K562 (cell line): ENCODE measurements around the gene USP17L28. TPM values are rescaled to one million over a fixed set of nuclear protein-coding genes. Genes with fewer than 3 reads are reported as not detected.
"Not testable (repeated sequence)": the region's sequence is repeated elsewhere in the genome, so short reads cannot be mapped to it uniquely, and the experiment has no call there.

Experiments used
- ATAC-seq: fragments of 200-7000 bp; cut with Tn5 transposase; 3 replicates; pipeline ENCODE4 v1.9.1; 2020; ENCODE audit warnings: moderate library complexity
- BruUV-seq: library from RNA; stranded (reverse); fragments of 400-500 nt; replicated peaks from 2 replicates; lab custom pipeline; 2021; lab: Mats Ljungman, UMichigan
- CTCF ChIA-PET: fragments of 300-600 bp; formaldehyde crosslinking; extraction: SDS; loops from one replicate; lab custom pipeline; 2021; ENCODE audit warnings: low intra/inter-chr PET ratio; lab: Yijun Ruan, JAX
- POLR2A ChIA-PET: fragments of 300-600, 350-650 bp; sonication (Branson Sonifier 250); formaldehyde crosslinking; extraction: SDS; loops from one replicate; lab custom pipeline; 2021; ENCODE audit warnings: antibody characterized with exemption, inconsistent platforms; lab: Yijun Ruan, JAX
- DNase-seq, 4 experiments: peaks; one replicate each; pipeline versions ENCODE4 v3.0.0 to v3.0.0-alpha.2; 2011 to 2018; ENCODE audit warnings: low spot score in 3 of 4, mixed read lengths in 3 of 4; ENCODE audit errors: extremely low read depth in 1 of 4
- FAIRE-seq: peaks from 2 replicates; lab custom pipeline; 2011; peaks lifted over from hg19 to GRCh38; lab: Jason Lieb, UNC
- H2AFZ ChIP-seq: 2 replicates; pipeline ENCODE4 v1.6.0; 2011; ENCODE audit warnings: low read depth, low read length, control low read depth, inconsistent platforms
- H3K27ac ChIP-seq: fragments of 200-600 bp; 3 replicates; pipeline ENCODE4 v1.8.0; 2011; ENCODE audit warnings: low read depth, mild to moderate bottlenecking, control low read depth, inconsistent platforms, low read length, moderate library complexity, mixed read lengths; ENCODE audit errors: extremely low read depth
- H3K27me3 ChIP-seq, 2 experiments: fragments of 300-600 bp in 1 of 2; 2 replicates in 1 of 2; 3 replicates in 1 of 2; pipeline versions ENCODE4 v1.6.0 to v1.8.0; 2011; ENCODE audit warnings: inconsistent platforms in 2 of 2, low read length in 2 of 2, mild to moderate bottlenecking in 1 of 2, mixed read lengths in 1 of 2, moderate library complexity in 1 of 2; ENCODE audit not compliant: control insufficient read depth in 2 of 2, insufficient read depth in 2 of 2
- H3K36me3 ChIP-seq: fragments of 300-600 bp; 3 replicates; pipeline ENCODE4 v1.8.0; 2011; ENCODE audit warnings: mild to moderate bottlenecking, low read length, inconsistent platforms; ENCODE audit not compliant: control insufficient read depth, insufficient read depth
- H3K4me1 ChIP-seq, 2 experiments: fragments of 200-600 bp in 1 of 2; replicated peaks in 1 of 2; 2 replicates in 1 of 2; 3 replicates in 1 of 2; pipeline versions ENCODE4 v1.5.1 to v1.8.0; 2011; ENCODE audit warnings: inconsistent platforms in 2 of 2, low read length in 2 of 2, mild to moderate bottlenecking in 1 of 2, mixed read lengths in 1 of 2, moderate library complexity in 1 of 2; ENCODE audit not compliant: control insufficient read depth in 2 of 2, insufficient read depth in 2 of 2
- H3K4me2 ChIP-seq: 2 replicates; pipeline ENCODE4 v1.6.1; 2011; ENCODE audit warnings: low read length, control low read depth, inconsistent platforms, mixed read lengths; ENCODE audit not compliant: insufficient read depth
- H3K4me3 ChIP-seq: fragments of 200-600 bp; sonication (generic), shearing (Covaris generic); 2 replicates; pipeline ENCODE4 v1.5.1; 2016; ENCODE audit warnings: control low read depth, inconsistent platforms
- H3K79me2 ChIP-seq: fragments of 200-600 bp; 3 replicates; pipeline ENCODE4 v1.8.0; 2011; ENCODE audit warnings: low read length, inconsistent platforms; ENCODE audit not compliant: control insufficient read depth, insufficient read depth
- H3K9ac ChIP-seq, 2 experiments: 2 replicates each; pipeline versions ENCODE4 v1.6.0 to v1.6.1; 2011; ENCODE audit warnings: low read depth in 2 of 2, low read length in 2 of 2, control low read depth in 1 of 2, inconsistent platforms in 1 of 2, mild to moderate bottlenecking in 1 of 2, mixed read lengths in 1 of 2; ENCODE audit not compliant: insufficient read depth in 1 of 2
- H3K9me1 ChIP-seq: one replicate; pipeline ENCODE4 v1.6.0; 2011; ENCODE audit warnings: inconsistent platforms, mild to moderate bottlenecking, low read length, moderate library complexity; ENCODE audit not compliant: control insufficient read depth, insufficient read depth
- H3K9me3 ChIP-seq: replicated peaks from 2 replicates; pipeline ENCODE4 v1.5.1; 2011; ENCODE audit warnings: low read depth, low read length, inconsistent platforms; ENCODE audit not compliant: control insufficient read depth, insufficient read depth
- H4K20me1 ChIP-seq: replicated peaks from 2 replicates; pipeline ENCODE4 v1.6.1; 2011; ENCODE audit warnings: low read length, inconsistent platforms, mixed read lengths; ENCODE audit not compliant: control insufficient read depth, insufficient read depth
- WGBS: fragments of 100-300 bp; shearing (Covaris generic); methylation state at CpG from one replicate; pipeline ENCODE4 v1.1.6; 2016; ENCODE audit warnings: low coverage, mixed read lengths; ENCODE audit not compliant: insufficient coverage; ENCODE audit errors: missing lambda C conversion rate; 5-methylcytosine and 5-hydroxymethylcytosine counted together
- in situ Hi-C: fragments of 300-500 bp; cut with MboI; formaldehyde crosslinking; loops from 4 replicates; pipeline ENCODE4 v1.15.0; 2018; ENCODE audit warnings: inconsistent platforms, mixed read lengths
- intact Hi-C: fragments of 100-400 bp; cut with micrococcal nuclease; formaldehyde crosslinking; loops from 2 replicates; pipeline ENCODE4 v1.14.2; 2022
- polyA plus RNA-seq, 8 experiments: library from polyadenylated mRNA; depleted of rRNA in 4 of 8; stranded (reverse) in 5 of 8; unstranded in 3 of 8; fragments of >200 nt; fragmentation: Nextera tagmentation in 2 of 8; fragmentation: Illumina TruSeq in 1 of 8; extraction: Ambion mirVana in 2 of 8; extraction: Trizol in 1 of 8; gene quantifications; 2 replicates each; pipeline versions ENCODE4 v1.2.1 to v1.2.3, GENCODE V29; 2011 to 2014; ENCODE audit warnings: inconsistent platforms in 1 of 8, missing spikeins in 1 of 8
- total RNA-seq, 7 experiments: library from RNA; depleted of rRNA in 6 of 7; stranded (reverse); fragments of >200 nt in 6 of 7; fragmentation: Illumina TruSeq in 2 of 7; extraction: Trizol in 2 of 7; gene quantifications; 2 replicates each; pipeline versions ENCODE4 v1.2.1 to v1.2.3, GENCODE V29; 2011 to 2021; ENCODE audit warnings: low replicate concordance in 1 of 7

USP17L28 gene
- total and polyA plus RNA-seq, 9 of the 15 experiments (the other 6 are each of a cell fraction or from before 2014, with no cell fraction given): not detected

DNA sequence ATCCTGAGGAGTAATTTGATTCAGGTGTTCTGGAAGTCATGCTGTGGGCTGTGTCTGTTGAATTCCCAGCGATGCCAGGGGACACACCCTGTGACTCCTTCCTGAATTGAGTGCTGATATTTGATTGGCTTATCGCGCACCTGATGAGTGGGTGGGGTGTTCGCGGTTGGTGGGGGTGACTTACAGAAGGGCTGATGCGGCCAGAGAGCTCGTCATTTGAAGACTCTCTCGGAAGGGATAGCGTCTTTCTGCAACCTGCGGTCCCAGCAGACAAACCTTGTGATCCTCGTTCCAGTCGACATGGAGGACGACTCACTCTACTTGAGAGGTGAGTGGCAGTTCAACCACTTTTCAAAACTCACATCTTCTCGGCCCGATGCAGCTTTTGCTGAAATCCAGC, 19.1 kb upstream of the USP17L28 start, which contains the start of gene USP17L25:
USP17L25 (plus strand) TSS at position 301 of the 400 bp plus-strand sequence; CDS start at position 301, 0 bp downstream.
- H2AFZ ChIP-seq, H3K4me1 ChIP-seq, H3K79me2 ChIP-seq, H3K27ac ChIP-seq, POLR2A ChIA-PET, H3K4me3 ChIP-seq, H3K9ac ChIP-seq, H4K20me1 ChIP-seq, H3K9me3 ChIP-seq, ATAC-seq, BruUV-seq, H3K36me3 ChIP-seq, CTCF ChIA-PET, H3K4me2 ChIP-seq, FAIRE-seq, intact Hi-C loops, H3K9me1 ChIP-seq, DNase-seq, H3K27me3 ChIP-seq: not testable (repeated sequence)
- in situ Hi-C loops: loop anchor here (10.0 to 25.0 kb wide), 3 partner anchors 55 to 342 kb away; no protein-coding TSS in a partner anchor
- no CpG with 5 or more reads among the region's 15 CpGs for WGBS

GRCh38 chr4:9334358-9334757, 14.3 kb upstream of the USP17L28 start, which contains the start of gene USP17L26:
Gene USP17L26, plus strand, starts transcription at chr4:9334658. Its CDS starts 0 bp downstream, at chr4:9334658.
- in situ Hi-C loops: loop anchor here (10.0 to 25.0 kb wide), 2 partner anchors 200 to 347 kb away; no protein-coding TSS in a partner anchor
- BruUV-seq, H3K4me2 ChIP-seq, POLR2A ChIA-PET, H3K4me1 ChIP-seq, H4K20me1 ChIP-seq, CTCF ChIA-PET, H3K36me3 ChIP-seq, H3K27ac ChIP-seq, H3K9ac ChIP-seq, H3K9me3 ChIP-seq, H3K4me3 ChIP-seq, H2AFZ ChIP-seq, H3K27me3 ChIP-seq, H3K9me1 ChIP-seq, DNase-seq, ATAC-seq, H3K79me2 ChIP-seq, intact Hi-C loops, FAIRE-seq: not testable (repeated sequence)
- no CpG with 5 or more reads among the region's 15 CpGs for WGBS

GRCh38 chr4:9339103-9339502, 9.6 kb upstream of the USP17L28 start, which contains the start of gene USP17L5:
Gene USP17L5, plus strand, starts transcription at chr4:9339403. Its CDS starts 0 bp downstream, at chr4:9339403.
- H3K79me2 ChIP-seq, H4K20me1 ChIP-seq, H3K27ac ChIP-seq, H3K27me3 ChIP-seq, intact Hi-C loops, DNase-seq, BruUV-seq, ATAC-seq, CTCF ChIA-PET, H3K36me3 ChIP-seq, POLR2A ChIA-PET, H3K9ac ChIP-seq, H3K9me1 ChIP-seq, H3K9me3 ChIP-seq, H3K4me2 ChIP-seq, H2AFZ ChIP-seq, H3K4me3 ChIP-seq, FAIRE-seq, H3K4me1 ChIP-seq: not testable (repeated sequence)
- WGBS: no CpG with 5 or more reads among the region's 15 CpGs
- in situ Hi-C loops: loop anchor here (10.0 to 25.0 kb wide), 2 partner anchors 204 to 352 kb away; no protein-coding TSS in a partner anchor

DNA sequence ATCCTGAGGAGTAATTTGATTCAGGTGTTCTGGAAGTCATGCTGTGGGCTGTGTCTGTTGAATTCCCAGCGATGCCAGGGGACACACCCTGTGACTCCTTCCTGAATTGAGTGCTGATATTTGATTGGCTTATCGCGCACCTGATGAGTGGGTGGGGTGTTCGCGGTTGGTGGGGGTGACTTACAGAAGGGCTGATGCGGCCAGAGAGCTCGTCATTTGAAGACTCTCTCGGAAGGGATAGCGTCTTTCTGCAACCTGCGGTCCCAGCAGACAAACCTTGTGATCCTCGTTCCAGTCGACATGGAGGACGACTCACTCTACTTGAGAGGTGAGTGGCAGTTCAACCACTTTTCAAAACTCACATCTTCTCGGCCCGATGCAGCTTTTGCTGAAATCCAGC, 4.8 kb upstream of the USP17L28 start, which contains the start of gene USP17L27:
USP17L27 (plus strand) TSS at position 301 of the 400 bp plus-strand sequence; CDS start at position 301, 0 bp downstream.
- H3K27me3 ChIP-seq, POLR2A ChIA-PET, H3K9ac ChIP-seq, H3K36me3 ChIP-seq, H3K79me2 ChIP-seq, DNase-seq, H4K20me1 ChIP-seq, H3K9me1 ChIP-seq, H3K4me1 ChIP-seq, ATAC-seq, H3K4me3 ChIP-seq, H3K27ac ChIP-seq, BruUV-seq, H3K9me3 ChIP-seq, H3K4me2 ChIP-seq, FAIRE-seq, CTCF ChIA-PET, intact Hi-C loops, H2AFZ ChIP-seq: not testable (repeated sequence)
- in situ Hi-C loops: loop anchor here (25.0 kb wide), 1 partner anchor 357 kb away; no protein-coding TSS in a partner anchor
- WGBS: no CpG with 5 or more reads among the region's 15 CpGs
